Subcutaneous adipose tissue (tissue), 4 donors: ENCODE measurements around the gene MAP2K4. TPM values are rescaled to one million over a fixed set of nuclear protein-coding genes. Genes with fewer than 3 reads are reported as not detected.

Source experiments
- CTCF ChIP-seq: fragments of 450-650 bp; IDR thresholded peaks from one replicate; pipeline ENCODE4 v1.5.1; 2016; ENCODE audit warnings: low read depth, mild to moderate bottlenecking, control low read depth, antibody characterized with exemption, moderate library complexity
- total RNA-seq, 4 donors: library from RNA; depleted of rRNA; stranded (reverse); fragments of >200 nt; gene quantifications; one replicate each; pipeline ENCODE4 v1.1.0, GENCODE V29; 2016

Gene MAP2K4
- total RNA-seq, 4 donors from 2014 or later = 21.3 to 27.3 (median 23.7) TPM

GRCh38 chr17:12067485-12067884, 46.8 kb downstream of the MAP2K4 start:
- TF ChIP-seq CTCF = no peak

GRCh38 chr17:12068946-12069345, 48.3 kb downstream of the MAP2K4 start:
- no peak for TF ChIP-seq CTCF

- no peak for TF ChIP-seq CTCF
Observed at GRCh38 chr17:12070561-12070960, 49.9 kb downstream of the MAP2K4 start.

GRCh38 chr17:12074346-12074745, 53.7 kb downstream of the MAP2K4 start:
- TF ChIP-seq CTCF = no peak

- TF ChIP-seq CTCF = no peak
Observed at GRCh38 chr17:12077773-12078172, 57.1 kb downstream of the MAP2K4 start.

GRCh38 chr17:12078791-12079190, 58.1 kb downstream of the MAP2K4 start:
- no peak for TF ChIP-seq CTCF

- TF ChIP-seq CTCF = no peak
Observed at GRCh38 chr17:12081720-12082119, 61.0 kb downstream of the MAP2K4 start.
